Panc1 (cell line): ENCODE data around the gene PRRC2C.

Experiments used
- CTCF ChIP-seq: fragments of 450-650 bp; IDR thresholded peaks from 2 replicates; pipeline ENCODE4 v1.5.1; 2017; ENCODE audit warnings: mild to moderate bottlenecking
- REST ChIP-seq, 2 experiments: IDR thresholded peaks; 2 replicates each; pipeline ENCODE4 v1.6.1; 2011 to 2012; ENCODE audit warnings: low read depth in 2 of 2, control low read depth in 1 of 2, low read length in 1 of 2, mild to moderate bottlenecking in 1 of 2, moderate library complexity in 1 of 2; ENCODE audit not compliant: insufficient read depth in 1 of 2
- TCF7L2 ChIP-seq: IDR thresholded peaks from 2 replicates; pipeline ENCODE4 v1.6.1; 2011; ENCODE audit warnings: mild to moderate bottlenecking, low read depth, low read length, inconsistent platforms

- TF ChIP-seq CTCF, result no peak
- TF ChIP-seq REST (IDR thresholded peaks at IDR 0.05; ENCODE audit: insufficient read depth in 1 of 2, low read depth in 2 of 2, low read length in 1 of 2), result no peak
- TF ChIP-seq TCF7L2, result no peak
Observed at GRCh38 chr1:171581766-171582165, 96.4 kb downstream of the PRRC2C start.
